AML-193 (cell line): ENCODE measurements around the gene FGF21.
"Not testable (repeated sequence)": the region's sequence is repeated elsewhere in the genome, so short reads cannot be mapped to it uniquely, and the experiment has no call there.

Experiments
- DNase-seq, 2 experiments: peaks; one replicate each; lab custom pipeline; 2025; lab: John Stamatoyannopoulos, UW

The FGF21 gene, protein sequence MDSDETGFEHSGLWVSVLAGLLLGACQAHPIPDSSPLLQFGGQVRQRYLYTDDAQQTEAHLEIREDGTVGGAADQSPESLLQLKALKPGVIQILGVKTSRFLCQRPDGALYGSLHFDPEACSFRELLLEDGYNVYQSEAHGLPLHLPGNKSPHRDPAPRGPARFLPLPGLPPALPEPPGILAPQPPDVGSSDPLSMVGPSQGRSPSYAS

DNA sequence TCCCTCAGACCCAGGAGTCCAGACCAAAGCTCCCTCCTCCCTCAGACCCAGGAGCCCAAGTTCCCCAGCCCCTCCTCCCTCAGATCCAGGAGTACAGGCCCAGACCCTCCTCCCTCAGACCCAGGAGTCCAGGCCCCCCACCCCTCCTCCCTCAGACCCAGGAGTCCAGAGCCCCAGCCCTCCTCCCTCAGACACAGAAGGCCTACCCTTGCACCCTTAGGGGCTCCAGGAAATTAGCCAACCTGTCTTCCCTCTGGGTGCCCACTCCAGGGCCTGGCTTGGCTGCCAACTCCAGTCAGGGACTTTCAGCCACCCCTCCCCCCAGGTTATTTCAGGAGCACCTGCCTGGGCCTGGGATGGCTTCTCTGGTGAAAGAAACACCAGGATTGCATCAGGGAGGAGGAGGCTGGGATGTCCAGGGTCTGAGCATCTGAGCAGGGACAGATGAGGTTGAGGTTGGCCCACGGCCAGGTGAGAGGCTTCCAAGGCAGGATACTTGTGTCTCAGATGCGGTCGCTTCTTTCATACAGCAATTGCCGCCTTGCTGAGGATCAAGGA lies at the start of gene FGF21:
Gene FGF21, plus strand, starts transcription at position 441 of the 558 bp plus-strand sequence. CDS start 713 bp downstream, outside the sequence.
- DNase-seq, result no peak

DNA sequence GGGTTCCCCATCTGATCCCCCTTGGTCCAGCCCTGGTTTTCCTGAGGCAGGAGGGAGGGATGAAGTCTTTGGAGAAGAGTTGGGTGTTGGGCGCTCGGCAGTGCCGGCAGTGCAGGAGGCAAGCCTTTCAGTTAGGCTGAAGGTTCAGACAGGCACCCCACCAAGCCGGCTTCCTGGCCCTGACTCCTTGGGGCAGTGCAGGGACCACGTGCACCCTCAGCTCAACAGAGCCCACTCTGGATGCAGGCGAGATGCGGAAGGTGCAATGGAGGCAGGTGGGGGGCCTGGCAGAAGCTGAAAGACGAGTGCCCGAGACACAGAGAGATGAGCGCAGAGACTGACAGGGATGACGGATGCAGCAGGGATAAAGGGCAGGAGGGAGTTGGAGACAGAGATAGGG lies 46.9 kb upstream of the FGF21 start:
- no peak for DNase-seq

DNA sequence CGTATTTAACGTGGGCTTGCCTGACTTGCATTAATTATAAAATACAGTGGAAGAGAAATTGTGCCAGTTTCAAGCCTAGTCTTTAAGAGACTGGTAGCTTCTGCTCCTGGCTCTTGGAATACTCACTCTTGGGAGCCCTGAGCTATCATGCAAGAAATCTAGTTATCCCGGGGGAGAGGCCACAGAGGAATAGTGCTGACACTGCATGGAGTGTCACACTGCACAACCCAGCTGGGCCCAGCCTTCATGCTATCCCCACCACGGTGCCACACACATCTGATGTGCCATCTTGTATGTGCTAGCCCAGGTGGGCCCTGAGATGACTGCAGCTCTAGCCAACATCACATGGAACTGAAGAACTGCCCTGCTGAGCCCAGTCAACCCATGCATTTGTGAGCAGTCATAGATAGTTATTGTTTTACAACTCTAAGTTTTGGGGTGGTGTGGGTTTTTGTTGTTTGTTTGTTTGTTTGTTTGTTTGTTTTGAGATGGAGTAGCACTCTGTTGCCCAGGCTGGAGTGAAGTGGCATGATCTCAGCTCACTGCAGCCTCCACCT lies 44.1 kb upstream of the FGF21 start:
- DNase-seq, result no peak

DNA sequence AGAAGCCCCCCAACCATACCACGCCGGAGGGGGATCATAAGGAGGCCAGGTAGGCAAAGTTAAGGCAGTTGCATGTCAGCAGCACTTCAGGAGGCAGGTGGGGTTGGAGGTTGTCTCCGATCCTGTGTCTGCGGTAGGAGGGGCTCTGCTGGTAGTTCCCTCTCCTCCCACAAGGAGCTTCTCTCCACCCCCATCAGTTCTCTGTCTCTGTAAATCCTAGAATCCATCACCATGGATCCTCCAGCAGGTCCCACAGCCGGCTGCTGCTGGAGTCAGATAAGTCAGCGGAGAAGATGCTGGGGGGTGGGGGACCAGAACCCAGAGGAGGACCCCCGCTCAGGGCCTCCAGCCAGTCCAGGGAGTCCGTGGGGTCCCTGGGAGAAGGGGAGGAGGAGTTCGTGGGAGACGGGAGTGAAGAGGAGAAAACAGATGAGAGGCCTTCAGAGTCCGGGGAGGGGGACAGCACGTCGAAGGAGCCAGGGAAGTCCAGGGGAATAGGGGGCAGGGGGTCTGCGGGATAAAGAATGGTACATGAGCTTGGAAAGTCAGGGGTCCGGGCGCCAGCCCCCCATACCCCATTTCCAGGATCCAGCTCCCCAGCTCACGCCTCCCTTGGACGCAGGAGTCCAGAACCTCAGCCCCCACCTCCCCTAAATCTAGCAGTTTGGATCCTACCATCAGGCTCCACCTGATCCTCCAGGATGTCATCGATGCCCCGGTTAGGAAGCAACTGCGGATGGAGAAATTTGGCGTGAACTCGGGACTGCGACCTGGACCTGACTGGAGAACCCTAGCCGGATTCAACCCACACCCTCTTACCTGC lies 42.1 kb upstream of the FGF21 start:
- DNase-seq, result peak; percentile 0 to 1

DNA sequence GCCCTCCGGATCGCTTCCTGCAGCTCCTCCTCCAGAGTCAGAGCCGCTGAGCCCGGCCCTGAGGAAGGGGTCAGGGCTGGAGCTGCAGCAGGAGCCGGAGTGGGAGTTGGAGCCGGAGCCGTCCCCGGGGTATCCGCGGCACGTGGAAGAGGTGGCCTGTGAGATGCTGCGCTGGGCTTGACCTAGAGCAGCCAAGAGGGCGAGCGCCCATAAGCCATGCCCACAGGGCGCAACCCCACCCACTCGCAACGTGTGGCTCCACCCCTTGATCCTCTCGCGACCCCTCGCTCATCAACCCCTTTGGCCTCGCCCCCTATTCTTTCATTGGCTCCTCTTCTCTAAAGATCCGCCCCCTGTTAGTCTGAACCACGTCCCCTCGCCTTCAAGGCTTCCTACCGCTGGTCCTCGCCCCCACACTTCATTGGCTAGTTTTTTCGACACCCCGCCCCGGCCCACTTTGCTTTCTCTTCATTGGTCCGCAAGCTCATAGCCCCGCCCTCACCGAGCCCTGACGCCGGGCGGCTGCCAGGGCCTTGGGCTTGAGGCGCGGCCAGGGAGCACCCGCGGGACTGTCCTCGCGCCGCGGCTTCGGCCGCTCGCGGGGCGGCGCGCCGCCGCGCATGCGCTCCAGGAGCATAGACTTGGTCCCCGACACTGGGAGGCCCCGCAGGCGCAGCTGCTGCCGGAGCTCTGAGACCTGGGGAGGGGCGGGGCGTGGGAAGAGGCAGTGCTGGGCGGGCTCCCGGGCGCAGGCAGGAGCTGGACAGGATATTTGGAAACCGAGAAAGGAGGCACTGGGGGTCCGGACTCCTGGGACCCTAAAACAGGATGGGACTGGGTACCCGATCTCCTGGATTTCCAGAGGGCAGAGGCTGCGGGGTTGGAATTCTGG lies 41.2 kb upstream of the FGF21 start:
- peak; percentile 98 to 99 for DNase-seq

DNA sequence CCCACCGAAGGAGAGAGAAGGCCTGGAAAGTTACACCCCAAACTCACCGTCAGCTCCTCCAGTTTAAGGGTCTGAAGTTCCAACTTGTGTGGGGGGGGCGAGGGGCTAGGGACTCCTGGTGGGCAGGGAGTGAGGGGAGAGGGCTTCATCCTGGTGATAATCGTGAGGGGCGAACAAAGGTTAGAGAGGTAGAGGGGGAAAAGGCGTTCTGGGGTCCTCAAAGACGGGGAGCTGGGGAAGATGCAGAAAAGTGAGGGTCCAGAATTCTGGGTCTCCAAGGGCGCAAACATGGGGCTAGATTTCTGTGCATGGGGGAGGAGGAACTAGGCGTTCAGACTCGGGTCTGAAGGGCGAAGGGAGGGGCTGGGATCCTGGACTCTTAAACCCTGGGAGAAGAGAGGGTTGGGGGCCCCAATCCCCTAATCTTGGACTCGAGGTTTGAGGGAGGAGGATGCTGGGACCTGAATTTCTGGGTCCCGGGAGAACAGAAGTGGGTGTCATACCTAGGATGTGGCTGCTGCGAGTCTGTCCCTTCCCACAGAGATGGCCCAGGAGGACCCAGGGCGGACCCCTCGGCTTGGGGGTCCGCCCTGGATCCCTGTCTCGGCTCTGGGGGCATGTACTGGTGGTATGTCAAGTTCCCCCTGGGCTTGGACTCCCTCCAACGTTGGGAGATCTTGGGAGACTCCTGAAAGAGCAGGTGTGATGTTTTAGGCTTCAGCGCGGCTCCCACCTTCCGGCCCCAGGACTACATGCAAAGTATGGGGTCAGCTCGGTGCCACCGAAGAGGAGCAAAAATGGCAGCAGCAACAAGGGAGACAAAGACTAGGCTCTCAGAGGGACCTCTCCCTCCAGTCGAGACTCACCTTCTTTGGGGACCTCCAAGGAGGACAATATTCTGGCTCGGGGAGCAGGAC lies 40.3 kb upstream of the FGF21 start:
- DNase-seq, result no peak

DNA sequence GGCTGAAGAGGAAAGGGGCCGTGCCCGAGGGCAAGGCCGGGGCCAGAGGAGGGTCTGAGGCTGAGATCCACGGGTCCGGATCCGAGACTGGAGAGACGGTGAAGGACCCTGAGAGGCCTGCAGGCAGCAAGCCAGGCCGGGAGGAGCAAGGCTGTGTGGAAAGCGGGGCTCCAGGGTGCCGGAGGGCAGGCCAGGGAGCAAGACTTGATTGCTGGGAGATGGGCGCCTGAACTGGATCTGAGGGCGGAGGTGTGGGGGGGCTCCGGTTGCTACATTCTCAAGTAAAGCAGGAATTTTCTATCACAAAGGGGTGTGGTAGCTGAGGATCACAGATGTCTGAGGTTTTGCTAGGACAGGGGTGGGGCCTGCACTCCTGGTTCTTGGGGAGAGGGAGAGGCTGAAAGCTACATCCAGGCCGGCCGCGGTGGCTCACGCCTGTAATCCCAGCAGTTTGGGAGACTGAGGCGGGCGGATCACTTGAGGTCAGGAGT lies 39.6 kb upstream of the FGF21 start:
- DNase-seq, result no peak

DNA sequence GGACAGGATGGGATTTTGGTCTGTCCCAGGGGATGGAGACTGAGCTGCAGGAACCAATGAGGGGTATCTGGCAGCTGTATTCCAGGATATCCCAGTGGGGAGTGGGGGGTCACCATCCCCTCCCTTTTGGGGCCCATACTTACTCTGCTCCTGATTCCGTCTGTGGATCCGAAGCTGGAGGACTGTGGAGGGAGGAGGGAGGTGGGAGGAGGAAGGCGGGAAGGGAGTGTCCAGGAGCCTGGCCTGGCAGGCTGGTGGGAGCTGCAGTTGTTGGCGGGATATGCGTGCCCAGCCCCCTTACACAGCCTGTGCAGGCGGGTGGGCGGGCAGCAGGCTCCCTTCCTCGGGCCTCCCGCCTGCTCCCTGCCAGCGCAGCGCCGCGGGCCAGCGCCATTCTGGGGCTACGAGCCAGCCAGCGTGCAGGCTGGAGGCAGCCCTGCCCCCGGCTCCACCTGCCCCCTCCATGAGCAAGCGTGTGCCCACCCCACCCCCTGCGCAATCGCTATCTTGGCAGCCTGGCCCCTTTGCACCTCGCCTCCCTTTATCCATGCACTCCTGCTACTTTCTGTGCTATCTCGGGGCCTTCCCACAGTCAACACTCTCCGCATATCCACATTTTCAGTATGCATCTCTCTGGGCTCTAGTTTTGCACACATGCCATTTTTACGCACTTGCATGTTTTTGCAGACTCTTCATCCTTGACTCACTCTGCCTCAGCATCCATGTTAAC lies 38.6 kb upstream of the FGF21 start:
- DNase-seq, result no peak

DNA sequence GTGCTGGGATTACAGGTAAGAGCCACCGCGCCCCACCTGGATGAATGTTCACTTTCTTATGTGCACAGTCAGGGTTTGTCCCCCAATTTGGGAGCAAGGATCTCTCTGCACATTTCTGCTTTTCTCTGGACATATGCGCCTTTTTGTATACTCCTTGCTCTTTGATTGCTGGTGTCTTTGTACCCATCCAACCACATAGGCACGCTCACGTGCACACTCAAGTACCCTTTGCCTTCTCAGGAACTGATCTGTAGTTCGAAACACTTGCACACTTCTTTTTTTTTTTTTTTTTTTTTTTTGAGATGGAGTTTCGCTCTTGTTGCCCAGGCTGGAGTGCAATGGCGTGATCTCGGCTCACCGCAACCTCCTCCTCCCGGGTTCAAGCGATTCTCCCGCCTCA lies 37.2 kb upstream of the FGF21 start:
- DNase-seq, result not testable (repeated sequence)

DNA sequence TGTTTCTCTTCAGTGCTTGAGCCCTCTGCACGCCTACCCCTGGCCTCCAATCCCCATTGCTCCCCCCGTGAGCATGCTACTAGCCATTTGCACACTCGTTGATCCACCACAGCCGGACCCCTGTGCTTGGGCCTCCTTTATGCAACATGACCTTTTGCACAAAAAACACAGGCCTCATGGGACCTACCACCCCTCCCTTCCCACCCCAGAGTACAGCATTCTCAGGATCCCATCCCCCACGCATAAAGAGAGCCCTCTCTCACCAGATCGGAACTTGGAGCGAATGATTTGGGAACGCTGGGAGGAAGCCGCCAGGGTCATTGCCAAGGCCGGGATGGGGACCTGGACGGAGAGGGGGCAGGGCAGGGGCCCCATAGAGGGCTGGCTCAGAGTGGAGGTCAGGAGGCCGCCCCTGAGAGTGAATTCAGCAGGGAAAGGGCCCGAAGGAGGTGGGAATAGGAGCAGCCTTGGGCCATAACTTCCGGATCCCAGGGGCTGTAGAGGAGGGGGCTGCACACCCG lies 36.6 kb upstream of the FGF21 start:
- no peak for DNase-seq

DNA sequence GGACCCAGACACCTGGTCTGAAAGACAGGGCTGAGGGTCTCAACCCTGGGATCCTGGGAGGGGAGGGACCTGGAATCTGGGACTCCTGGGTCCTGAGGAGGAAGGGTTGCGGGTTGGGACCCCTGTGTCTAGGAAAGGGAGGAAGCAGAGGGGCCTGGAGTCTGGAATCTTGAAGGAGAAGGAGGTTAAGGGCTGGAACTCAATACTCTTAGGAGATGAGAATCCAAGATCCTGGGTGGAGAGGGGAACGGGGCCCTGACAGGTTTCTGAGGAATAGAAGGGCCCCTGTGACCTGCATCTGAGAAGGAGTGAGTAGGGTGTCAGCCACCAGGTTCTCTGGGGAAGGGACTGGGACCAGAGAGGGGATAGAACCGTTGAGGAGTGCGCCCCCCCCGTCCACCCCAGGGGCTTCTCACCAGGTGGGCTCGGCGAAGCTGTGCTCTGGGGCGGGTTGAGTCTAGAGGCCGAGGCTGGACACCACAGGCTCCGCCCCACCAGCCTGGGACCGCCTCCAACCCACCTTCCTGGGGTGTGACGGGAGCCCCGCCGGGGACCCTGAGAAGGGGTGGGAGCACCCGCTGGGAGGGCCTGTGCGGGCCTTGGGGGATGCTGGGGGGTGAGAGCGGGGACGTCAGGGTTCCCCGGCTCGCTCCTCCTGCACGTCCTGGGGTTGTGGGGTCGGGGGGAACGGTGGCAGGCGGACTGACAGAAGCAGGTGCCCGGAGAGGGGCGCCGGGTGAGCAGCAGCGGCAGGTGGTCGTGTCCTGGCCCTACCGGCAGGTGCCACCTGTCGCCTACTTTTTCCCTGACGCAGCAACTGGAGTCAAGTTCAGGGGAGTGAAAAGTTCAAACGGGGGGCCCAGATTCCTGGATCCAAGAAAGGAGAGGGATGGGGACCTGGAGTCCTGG lies 35.8 kb upstream of the FGF21 start, which contains the start of gene MAMSTR:
Gene MAMSTR, minus strand, starts transcription at position 463 of the 909 bp plus-strand sequence. CDS start 694 bp downstream, outside the sequence.
- DNase-seq, result no peak

DNA sequence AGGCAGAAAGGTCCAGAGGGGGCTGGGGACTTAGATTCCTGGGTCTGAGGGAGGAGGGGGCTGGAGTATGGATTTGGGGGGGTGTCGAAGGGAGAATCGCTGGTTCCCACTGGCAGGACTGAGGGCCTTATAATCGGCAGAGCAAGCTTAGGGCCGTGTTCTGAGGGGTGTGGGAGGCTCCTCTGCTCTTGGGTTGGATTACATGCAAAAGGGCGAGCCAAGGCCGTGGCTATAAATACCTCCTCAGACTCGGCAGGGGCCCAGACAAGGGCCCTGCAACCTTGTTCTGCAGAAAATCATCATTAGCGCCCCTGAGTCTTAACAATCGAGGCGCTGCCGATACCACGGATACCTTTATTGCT lies 35.1 kb upstream of the FGF21 start:
- DNase-seq, result no peak

DNA sequence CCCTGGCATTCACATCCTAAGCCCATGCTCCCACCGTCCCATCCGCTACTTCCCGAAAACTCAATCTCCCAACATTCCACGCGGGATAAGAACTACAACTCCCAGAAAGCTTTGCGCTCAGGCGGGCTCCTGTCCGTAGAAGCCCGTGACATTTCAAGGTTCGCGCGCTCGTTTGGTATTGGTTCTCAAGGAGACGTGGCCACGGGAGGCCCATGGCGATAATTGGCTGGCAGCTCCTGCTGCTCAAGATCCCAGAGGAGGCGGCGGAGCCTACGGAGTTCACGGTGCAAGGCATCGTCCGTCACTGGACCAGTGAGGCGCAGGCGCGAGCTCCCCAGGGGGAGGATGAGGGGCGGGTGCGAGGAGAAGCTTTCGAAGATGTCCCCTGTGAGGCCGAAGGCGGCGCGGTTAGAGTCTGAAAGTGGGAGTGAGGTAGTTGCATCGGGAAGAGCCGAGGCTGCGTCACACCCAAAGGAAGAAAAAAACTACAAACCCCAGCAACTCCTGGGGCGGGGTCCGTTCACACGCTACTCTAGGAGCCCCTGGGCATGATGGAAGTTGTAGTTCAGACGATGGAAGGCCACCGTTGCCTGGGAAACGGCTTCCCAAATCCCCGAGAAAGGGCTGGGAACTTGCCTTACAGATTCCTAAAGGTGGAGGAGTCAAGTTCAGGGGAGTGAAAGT lies 34.6 kb upstream of the FGF21 start:
- no peak for DNase-seq

DNA sequence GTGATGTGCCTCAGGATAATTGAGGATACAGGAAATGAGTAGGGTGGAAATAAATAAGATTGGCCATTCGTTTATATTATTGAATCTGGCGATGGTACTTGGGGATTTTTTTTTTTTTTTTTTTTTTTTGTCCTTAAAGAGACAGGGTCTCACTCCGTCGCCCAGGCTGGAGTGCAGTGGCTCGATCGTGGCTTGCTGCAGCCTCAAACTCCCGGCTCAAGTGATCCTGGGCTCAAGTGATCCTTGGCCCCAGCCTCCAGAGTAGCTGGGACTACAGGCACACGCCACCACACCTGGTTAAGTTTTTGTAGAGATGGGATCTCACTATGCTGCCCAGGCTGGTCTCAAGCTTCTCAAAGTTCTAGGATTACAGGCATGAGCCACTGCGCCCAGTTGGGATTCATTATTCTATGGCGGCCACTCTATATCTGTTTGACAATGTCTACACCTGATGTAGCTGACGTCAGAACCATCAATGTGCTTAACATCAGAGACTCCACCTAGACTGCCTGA lies 33.1 kb upstream of the FGF21 start:
- DNase-seq, result no peak

DNA sequence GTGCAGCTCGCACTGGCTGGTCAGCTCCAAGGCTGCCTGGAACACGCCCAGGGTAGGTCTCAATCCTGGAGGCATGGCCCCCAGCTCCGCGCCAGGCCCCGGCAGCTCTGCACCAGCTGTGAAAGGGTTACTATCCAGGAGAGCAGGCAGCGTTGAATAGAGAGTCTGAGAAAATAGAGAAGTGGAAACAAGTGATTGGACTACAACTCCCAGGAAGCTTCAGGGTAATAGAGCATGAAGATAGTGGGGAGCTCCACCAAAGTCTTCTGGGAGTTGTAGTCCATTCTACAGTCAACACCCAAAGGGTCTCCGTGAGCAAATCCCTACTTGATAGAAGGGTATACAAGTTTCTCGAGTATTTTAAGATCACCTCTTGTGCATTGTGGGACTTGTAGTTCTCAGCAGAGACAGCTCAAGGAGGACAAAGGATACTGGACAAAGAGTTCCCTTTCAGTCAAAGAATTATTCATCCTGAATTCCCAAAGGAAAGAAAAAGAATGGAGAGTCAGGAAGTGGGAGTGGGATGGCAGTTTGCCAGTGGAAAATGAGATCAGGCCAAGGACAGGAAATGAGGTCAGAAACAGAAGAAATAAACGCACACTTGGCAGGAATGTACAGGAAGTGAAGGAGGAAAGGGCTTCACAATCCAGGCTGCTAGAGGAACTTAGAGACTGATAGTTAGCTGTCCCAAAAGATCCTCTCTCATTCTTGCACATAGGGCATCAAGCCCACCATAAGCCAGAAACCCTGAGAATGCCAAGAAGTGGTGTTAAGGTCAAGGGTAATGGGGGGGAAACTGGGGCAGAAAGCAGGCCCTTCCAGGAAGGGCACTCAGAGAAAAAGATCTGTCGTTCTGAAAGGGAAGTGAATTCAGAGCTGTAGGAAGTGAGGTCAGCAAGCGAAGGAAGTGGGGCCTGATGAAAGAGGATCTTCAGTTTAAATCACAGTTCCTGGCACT lies 30.2 kb upstream of the FGF21 start:
- DNase-seq, result peak; percentile 43 to 52

DNA sequence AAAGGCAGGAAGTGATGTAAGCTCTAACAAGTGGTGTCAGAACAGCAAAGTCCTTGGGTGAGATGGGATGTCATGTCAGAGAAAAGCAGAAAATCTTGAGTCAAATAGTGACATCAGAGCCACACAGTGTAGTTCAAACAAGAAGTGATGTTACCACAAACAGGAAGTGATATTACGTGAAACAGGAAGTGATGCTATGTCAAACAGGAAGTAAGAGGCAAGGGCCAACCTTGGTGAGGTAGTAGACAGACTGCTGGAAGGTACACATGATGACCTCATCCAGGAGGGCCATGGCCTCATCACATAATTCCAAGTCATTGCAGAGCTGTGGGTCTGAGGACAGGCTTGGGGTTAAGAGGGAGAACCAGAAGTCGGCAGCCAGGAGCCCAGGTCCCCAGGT lies 28.8 kb upstream of the FGF21 start:
- peak; percentile 14 to 15 for DNase-seq
